Measurements from ENCODE around the gene PRKCE. TPM values are rescaled to one million over a fixed set of nuclear protein-coding genes. Genes with fewer than 3 reads are reported as not detected.

PRKCE gene
- total and polyA plus RNA-seq, 2 of the 8 experiments (the other 6 are each of a cell fraction or from before 2014, with no cell fraction given): 0.54 to 2.1 TPM

DNA sequence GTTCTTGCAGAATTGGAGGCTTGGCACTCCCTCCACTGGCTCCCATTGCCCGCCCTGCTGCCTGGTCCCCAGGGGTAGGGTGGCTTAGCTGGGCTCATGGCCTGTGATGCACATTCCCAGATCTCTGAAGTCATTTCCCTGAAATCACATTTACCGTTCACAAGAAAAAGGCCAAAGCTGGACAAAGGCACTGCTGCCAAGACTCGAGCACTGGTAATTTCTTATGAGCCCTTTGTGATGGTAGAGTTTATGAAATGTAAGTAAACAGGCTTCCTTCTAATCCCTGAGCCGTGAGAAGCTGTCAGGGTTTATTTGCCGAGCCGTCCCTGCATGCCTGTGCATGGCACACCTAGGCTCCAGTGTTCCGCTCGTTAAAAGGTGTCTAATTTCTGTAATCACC lies 398.6 kb downstream of the PRKCE start:
- DNase-seq (ENCODE audit: low read depth in 1 of 2, low spot score in 2 of 2) (no peak), FAIRE-seq (no peak)
- Histone ChIP-seq H3K23ac (ENCODE audit: insufficient read length) (no peak overlapping the region), H3K4me3 (ENCODE audit: extremely low read depth in 1 of 4, insufficient read depth in 2 of 4, low read depth in 3 of 4, low read length in 4 of 4) (no peak overlapping the region), H4K5ac (ENCODE audit: insufficient read length, low read depth, low read length) (no peak overlapping the region), H3K27ac (ENCODE audit: low read depth, low read length) (no peak overlapping the region), H2BK20ac (ENCODE audit: low read length) (no peak overlapping the region), H3K27me3 (replicated peaks in 1 of 4; ENCODE audit: control insufficient read depth in 3 of 4, extremely low read depth in 1 of 4, insufficient read depth in 3 of 4, low read length in 3 of 4) (no peaks in the 10 kb centered on the region), H3K36me3 (ENCODE audit: control insufficient read depth in 2 of 4, insufficient read depth in 4 of 4, low read length in 3 of 4) (no peaks in the 10 kb centered on the region), H3K23me2 (ENCODE audit: low read depth, low read length) (no peaks in the 10 kb centered on the region), H2BK5ac (ENCODE audit: low read depth, low read length) (no peak overlapping the region), H3K79me1 (ENCODE audit: low read depth, low read length) (no peaks in the 10 kb centered on the region), H3K9ac (replicated peaks in 1 of 4; ENCODE audit: extremely low read depth in 1 of 4, low read depth in 3 of 4, low read length in 3 of 4) (no peak overlapping the region), H2BK12ac (ENCODE audit: low read depth, low read length) (no peak overlapping the region), H3K4ac (replicated peaks; ENCODE audit: insufficient read length, low read depth, low read length) (no peak overlapping the region), H3K4me2 (ENCODE audit: insufficient read depth in 1 of 2, low read depth in 2 of 2, low read length in 2 of 2) (no peak overlapping the region), H2AFZ (ENCODE audit: low read length) (no peak overlapping the region), H3K9me3 (ENCODE audit: insufficient read depth in 2 of 2, low read depth in 1 of 2, low read length in 1 of 2) (no peaks in the 10 kb centered on the region), H4K8ac (ENCODE audit: extremely low read depth, insufficient read depth, low read length) (no peak overlapping the region), H2BK120ac (replicated peaks; ENCODE audit: low read depth, low read length) (no peak overlapping the region), H3K14ac (ENCODE audit: insufficient read length) (no peak overlapping the region), H2AK5ac (ENCODE audit: low read depth, low read length) (no peak overlapping the region), H3K4me1 (replicated peaks in 1 of 4; ENCODE audit: control insufficient read depth in 3 of 4, insufficient read depth in 4 of 4, low read length in 3 of 4) (no peaks in the 10 kb centered on the region), H3K79me2 (ENCODE audit: control insufficient read depth in 1 of 2, insufficient read depth in 2 of 2, low read length in 2 of 2) (no peaks in the 10 kb centered on the region), H4K91ac (replicated peaks; ENCODE audit: insufficient read length, low read length) (no peak overlapping the region), H3K56ac (replicated peaks; ENCODE audit: insufficient read length, low read depth, low read length) (no peak overlapping the region), H3K18ac (ENCODE audit: extremely low read depth, low read length) (no peak overlapping the region), H2BK15ac (ENCODE audit: low read length) (no peak overlapping the region), H4K20me1 (replicated peaks in 1 of 2; ENCODE audit: control insufficient read depth in 1 of 2, insufficient read depth in 2 of 2, low read length in 2 of 2) (no peaks in the 10 kb centered on the region)
- POLR2A ChIA-PET (ENCODE audit: partially characterized antibody): no interaction called here
- CTCF ChIA-PET (ENCODE audit: partially characterized antibody): interaction anchor here (0.6 to 4.0 kb wide), 18 partner anchors 8 to 244 kb away, joined by 3 to 29 read pairs (median 4); no protein-coding TSS in a partner anchor
- TF ChIP-seq SAP30 (IDR thresholded peaks at IDR 0.05; ENCODE audit: insufficient read depth, insufficient replicate concordance, low read length): no peak
- TF ChIP-seq BRCA1 (IDR thresholded peaks at IDR 0.05; ENCODE audit: low read depth, low read length): no peak
- 95% methylated on average over 8 of the region's 8 CpGs; no CpG with 5 or more reads in 1 of the 2 experiments for WGBS, 2 experiments (ENCODE audit: extremely low coverage in 1 of 2, insufficient coverage in 1 of 2, insufficient read length in 1 of 2, insufficient replicate concordance in 2 of 2, low coverage in 1 of 2, low lambda C conversion rate in 2 of 2, missing lambda C conversion rate in 1 of 2)
